ENCODE data around the gene PLXNB2.

Gene PLXNB2

DNA sequence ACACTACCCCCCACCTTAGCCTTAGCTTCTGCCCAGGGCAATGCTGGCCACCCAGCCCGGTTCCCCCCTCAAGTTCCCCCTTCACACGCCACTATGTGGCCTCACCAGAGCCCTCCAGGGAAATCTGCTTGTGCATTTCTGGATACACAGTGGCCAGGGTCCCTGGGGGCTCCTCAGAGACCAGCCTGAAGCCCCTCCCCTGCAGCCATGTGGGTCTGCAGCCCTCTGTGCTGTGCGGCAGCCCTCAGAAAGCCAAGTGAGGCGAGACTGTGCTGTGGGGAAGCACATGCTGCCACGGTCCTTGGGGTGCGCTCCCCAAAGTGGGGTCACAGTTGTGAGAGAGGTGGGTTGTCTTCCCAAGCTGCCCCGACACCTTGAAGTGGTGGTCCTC, 2.1 kb upstream of the PLXNB2 start:
- H4K20me1 ChIP-seq (ENCODE audit: control insufficient read depth, insufficient read depth, low read depth, low read length): peaks cover 4% of the 10 kb centered on the region; the same call in 1 of the 2 replicates
- H3K4me2 ChIP-seq (ENCODE audit: low read length): peak overlapping the region; percentile 80
- 0 out of 2 replicates have a peak overlapping the region, but pooled peaks have one; percentile 79 for H3K27ac ChIP-seq (ENCODE audit: low read depth, low read length)
- H3K4me1 ChIP-seq (ENCODE audit: control insufficient read depth, low read length): peaks cover 76% of the 10 kb centered on the region
- no peak overlapping the region for H3K4me3 ChIP-seq (ENCODE audit: low read length)
- H3K36me3 ChIP-seq (ENCODE audit: control insufficient read depth, low read length): peaks cover 18% of the 10 kb centered on the region
- peaks cover 31% of the 10 kb centered on the region for H3F3A ChIP-seq (ENCODE audit: control insufficient read depth, insufficient read depth)
- no peaks in the 10 kb centered on the region for H3K9me2 ChIP-seq (replicated peaks; ENCODE audit: control insufficient read depth, low read length)
- H3K27me3 ChIP-seq (ENCODE audit: control insufficient read depth, low read length): no peaks in the 10 kb centered on the region
- peaks cover 35% of the 10 kb centered on the region for H3K79me2 ChIP-seq (ENCODE audit: control insufficient read depth, low read length)
- H3K9me3 ChIP-seq (ENCODE audit: control insufficient read depth, insufficient read depth, low read length): no peaks in the 10 kb centered on the region
- TF ChIP-seq EZH2phosphoT487 (IDR thresholded peaks at IDR 0.05; ENCODE audit: borderline replicate concordance, low read length): no peak
- TF ChIP-seq, protein P1, sequence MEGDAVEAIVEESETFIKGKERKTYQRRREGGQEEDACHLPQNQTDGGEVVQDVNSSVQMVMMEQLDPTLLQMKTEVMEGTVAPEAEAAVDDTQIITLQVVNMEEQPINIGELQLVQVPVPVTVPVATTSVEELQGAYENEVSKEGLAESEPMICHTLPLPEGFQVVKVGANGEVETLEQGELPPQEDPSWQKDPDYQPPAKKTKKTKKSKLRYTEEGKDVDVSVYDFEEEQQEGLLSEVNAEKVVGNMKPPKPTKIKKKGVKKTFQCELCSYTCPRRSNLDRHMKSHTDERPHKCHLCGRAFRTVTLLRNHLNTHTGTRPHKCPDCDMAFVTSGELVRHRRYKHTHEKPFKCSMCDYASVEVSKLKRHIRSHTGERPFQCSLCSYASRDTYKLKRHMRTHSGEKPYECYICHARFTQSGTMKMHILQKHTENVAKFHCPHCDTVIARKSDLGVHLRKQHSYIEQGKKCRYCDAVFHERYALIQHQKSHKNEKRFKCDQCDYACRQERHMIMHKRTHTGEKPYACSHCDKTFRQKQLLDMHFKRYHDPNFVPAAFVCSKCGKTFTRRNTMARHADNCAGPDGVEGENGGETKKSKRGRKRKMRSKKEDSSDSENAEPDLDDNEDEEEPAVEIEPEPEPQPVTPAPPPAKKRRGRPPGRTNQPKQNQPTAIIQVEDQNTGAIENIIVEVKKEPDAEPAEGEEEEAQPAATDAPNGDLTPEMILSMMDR (IDR thresholded peaks at IDR 0.05; ENCODE audit: low read depth, low read length, poor library complexity, severe bottlenecking): no peak

DNA sequence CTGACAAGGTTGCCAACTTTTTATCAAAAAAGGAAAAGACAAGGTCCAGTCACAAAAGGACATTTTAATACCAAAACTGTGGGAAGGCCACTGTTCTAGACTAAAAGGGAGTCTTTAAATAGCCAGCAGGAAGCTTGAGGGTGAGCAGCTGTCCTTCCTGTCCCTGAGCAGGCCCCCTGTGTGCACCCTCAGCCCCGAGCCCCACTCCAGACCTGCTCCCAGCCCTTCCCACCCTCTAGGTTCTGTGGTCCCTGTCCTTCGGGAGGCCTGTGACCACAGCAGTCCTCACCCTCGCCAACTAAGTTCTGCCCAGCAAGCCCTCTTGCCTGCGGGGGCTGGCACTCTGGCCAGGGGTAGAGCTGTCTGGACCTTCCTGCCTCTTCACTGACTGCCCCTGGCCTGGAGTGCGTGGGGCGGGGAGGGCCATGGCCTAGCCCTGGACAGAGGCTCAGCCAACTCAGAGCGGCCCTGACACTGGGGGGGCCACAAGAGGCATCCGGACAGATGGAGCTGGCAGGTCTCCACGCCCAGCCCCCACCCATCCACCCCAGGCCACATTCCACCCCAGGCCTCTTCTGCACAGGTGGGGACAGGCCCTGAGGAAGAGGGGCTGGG, 1.6 kb upstream of the PLXNB2 start:
- peaks cover 37% of the 10 kb centered on the region for H3K79me2 ChIP-seq (ENCODE audit: control insufficient read depth, low read length)
- H3K4me3 ChIP-seq (ENCODE audit: low read length): peak overlapping the region; percentile 57
- peak overlapping the region; percentile 80 for H3K4me2 ChIP-seq (ENCODE audit: low read length)
- peaks cover 20% of the 10 kb centered on the region for H3K36me3 ChIP-seq (ENCODE audit: control insufficient read depth, low read length)
- H3K4me1 ChIP-seq (ENCODE audit: control insufficient read depth, low read length): peaks cover 77% of the 10 kb centered on the region
- no peaks in the 10 kb centered on the region for H3K9me3 ChIP-seq (ENCODE audit: control insufficient read depth, insufficient read depth, low read length)
- H3K9me2 ChIP-seq (replicated peaks; ENCODE audit: control insufficient read depth, low read length): no peaks in the 10 kb centered on the region
- H4K20me1 ChIP-seq (ENCODE audit: control insufficient read depth, insufficient read depth, low read depth, low read length): peaks cover 4% of the 10 kb centered on the region; the same call in 1 of the 2 replicates
- no peaks in the 10 kb centered on the region for H3K27me3 ChIP-seq (ENCODE audit: control insufficient read depth, low read length)
- H3F3A ChIP-seq (ENCODE audit: control insufficient read depth, insufficient read depth): peaks cover 30% of the 10 kb centered on the region
- TF ChIP-seq EZH2phosphoT487 (IDR thresholded peaks at IDR 0.05; ENCODE audit: borderline replicate concordance, low read length): no peak
- TF ChIP-seq, protein P1 (IDR thresholded peaks at IDR 0.05; ENCODE audit: low read depth, low read length, poor library complexity, severe bottlenecking): no peak
- peak overlapping the region; percentile 79 for H3K27ac ChIP-seq (ENCODE audit: low read depth, low read length)

DNA sequence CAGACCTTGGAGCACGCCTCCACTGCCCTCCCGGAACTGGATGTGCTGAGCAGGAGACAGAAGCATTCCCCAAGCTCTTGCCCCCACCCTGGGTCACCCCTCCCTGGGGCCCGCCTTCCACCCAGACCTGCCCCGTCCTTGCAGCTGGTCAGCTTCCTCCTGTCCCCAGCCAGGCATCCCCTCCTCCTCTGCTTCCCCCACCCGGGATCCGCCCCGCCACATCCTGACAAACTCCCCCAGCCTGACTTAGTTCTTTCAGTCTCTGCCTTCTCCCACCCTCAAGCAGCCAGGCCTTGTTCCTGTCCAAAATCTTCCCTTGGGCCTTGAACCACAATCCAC, 1.1 kb upstream of the PLXNB2 start:
- no peak for TF ChIP-seq EZH2phosphoT487 (IDR thresholded peaks at IDR 0.05; ENCODE audit: borderline replicate concordance, low read length)
- Histone ChIP-seq H3K4me1 (ENCODE audit: control insufficient read depth, low read length) (peaks cover 77% of the 10 kb centered on the region), H3K27ac (ENCODE audit: low read depth, low read length) (peak overlapping the region; percentile 79)

DNA sequence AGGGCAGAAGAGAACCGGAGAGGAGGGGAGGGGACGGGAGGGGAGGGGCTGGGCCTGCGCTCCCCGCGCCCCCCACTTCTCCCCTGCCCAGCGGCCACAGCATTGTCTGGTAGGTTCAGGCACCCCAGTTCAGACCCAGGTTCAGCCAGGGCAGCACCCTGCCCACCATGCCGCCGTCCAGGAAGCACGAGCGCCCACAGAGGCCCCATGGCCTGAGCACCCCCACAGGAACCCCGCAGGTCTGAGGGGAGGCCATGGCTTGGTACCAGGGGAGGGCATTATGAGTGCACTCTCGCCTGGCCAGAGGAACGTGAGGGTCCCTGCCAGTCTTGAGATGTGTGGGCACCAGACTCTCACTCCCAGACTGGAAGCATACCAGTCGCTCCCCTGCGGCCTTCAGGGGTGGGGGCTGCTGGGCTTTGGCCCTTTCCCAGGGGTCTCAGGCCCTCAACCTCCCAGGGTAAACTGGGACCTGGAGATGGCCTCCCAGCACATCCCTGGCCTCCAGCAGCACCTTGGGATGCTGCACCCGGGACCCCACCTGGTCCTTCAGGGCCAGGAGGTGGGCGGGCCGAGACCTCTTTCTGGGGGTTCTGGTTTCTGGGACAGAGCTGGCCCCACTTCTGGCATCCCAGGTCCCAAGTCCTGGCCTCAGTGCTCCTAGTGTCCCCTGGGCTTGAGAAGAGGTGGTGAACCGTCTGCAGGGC, 597 bp upstream of the PLXNB2 start:
- Histone ChIP-seq H3K4me2 (ENCODE audit: low read length) (peak overlapping the region; percentile 80), H4K20me1 (ENCODE audit: control insufficient read depth, insufficient read depth, low read depth, low read length) (peaks cover 8% of the 10 kb centered on the region), H3F3A (ENCODE audit: control insufficient read depth, insufficient read depth) (peaks cover 34% of the 10 kb centered on the region), H3K9me3 (ENCODE audit: control insufficient read depth, insufficient read depth, low read length) (no peaks in the 10 kb centered on the region), H3K27me3 (ENCODE audit: control insufficient read depth, low read length) (no peaks in the 10 kb centered on the region), H3K27ac (ENCODE audit: low read depth, low read length) (peak overlapping the region; percentile 79), H3K79me2 (ENCODE audit: control insufficient read depth, low read length) (peaks cover 39% of the 10 kb centered on the region), H3K36me3 (ENCODE audit: control insufficient read depth, low read length) (peaks cover 28% of the 10 kb centered on the region), H3K4me1 (ENCODE audit: control insufficient read depth, low read length) (peaks cover 78% of the 10 kb centered on the region), H3K9me2 (replicated peaks; ENCODE audit: control insufficient read depth, low read length) (no peaks in the 10 kb centered on the region), H3K4me3 (ENCODE audit: low read length) (peak overlapping the region; percentile 57)
- TF ChIP-seq EZH2phosphoT487 (IDR thresholded peaks at IDR 0.05; ENCODE audit: borderline replicate concordance, low read length): no peak
- TF ChIP-seq, protein P1 (IDR thresholded peaks at IDR 0.05; ENCODE audit: low read depth, low read length, poor library complexity, severe bottlenecking): no peak

More for the DNA sequence above, 1.1 kb upstream of the PLXNB2 start:
- H3K27me3 ChIP-seq (ENCODE audit: control insufficient read depth, low read length): no peaks in the 10 kb centered on the region
- peaks cover 25% of the 10 kb centered on the region for H3K36me3 ChIP-seq (ENCODE audit: control insufficient read depth, low read length)
- H3K79me2 ChIP-seq (ENCODE audit: control insufficient read depth, low read length): peaks cover 37% of the 10 kb centered on the region
- H3K9me3 ChIP-seq (ENCODE audit: control insufficient read depth, insufficient read depth, low read length): no peaks in the 10 kb centered on the region
- peak overlapping the region; percentile 80 for H3K4me2 ChIP-seq (ENCODE audit: low read length)
- peaks cover 32% of the 10 kb centered on the region for H3F3A ChIP-seq (ENCODE audit: control insufficient read depth, insufficient read depth)
- no peaks in the 10 kb centered on the region for H3K9me2 ChIP-seq (replicated peaks; ENCODE audit: control insufficient read depth, low read length)
- peak overlapping the region; percentile 57 for H3K4me3 ChIP-seq (ENCODE audit: low read length)
- peaks cover 7% of the 10 kb centered on the region for H4K20me1 ChIP-seq (ENCODE audit: control insufficient read depth, insufficient read depth, low read depth, low read length)
